ENCODE results near the gene IRF2.
A peak's percentile ranks its signal among the peaks of the same experiment; 100 is the strongest.
"Not testable (repeated sequence)": the region's sequence is repeated elsewhere in the genome, so short reads cannot be mapped to it uniquely, and the experiment has no call there.

Gene IRF2

GRCh38 chr4:184392748-184393559 is 81.4 kb downstream of the IRF2 start:
- DNase-seq, result peak in 2 of 56 donors; percentile 21 to 29

DNA sequence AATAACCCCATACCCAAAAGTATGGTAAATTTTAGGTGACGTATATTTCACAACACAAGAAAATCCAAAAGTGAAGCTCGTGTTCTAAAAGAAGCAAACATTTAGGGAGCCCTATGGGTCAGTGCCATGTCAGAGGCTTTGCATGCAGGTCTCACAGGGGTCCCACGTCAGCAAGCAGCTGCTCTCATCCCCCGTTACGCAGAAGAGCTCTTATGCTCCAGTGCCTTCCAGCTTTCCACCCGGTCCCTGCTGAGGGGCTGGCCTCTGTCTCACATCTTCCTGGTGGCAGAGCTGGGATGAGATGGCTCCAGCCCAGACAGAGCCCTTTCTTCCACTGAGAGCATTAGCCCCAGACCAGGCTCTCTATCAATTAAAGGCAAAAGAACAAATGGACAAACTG is 82.0 kb downstream of the IRF2 start:
- peak in 2 of 56 donors; percentile 15 to 21 for DNase-seq

GRCh38 chr4:184389978-184390900 is 84.1 kb downstream of the IRF2 start:
- DNase-seq, result no peak

GRCh38 chr4:184388106-184388505 is 86.2 kb downstream of the IRF2 start:
- DNase-seq, result no peak

DNA sequence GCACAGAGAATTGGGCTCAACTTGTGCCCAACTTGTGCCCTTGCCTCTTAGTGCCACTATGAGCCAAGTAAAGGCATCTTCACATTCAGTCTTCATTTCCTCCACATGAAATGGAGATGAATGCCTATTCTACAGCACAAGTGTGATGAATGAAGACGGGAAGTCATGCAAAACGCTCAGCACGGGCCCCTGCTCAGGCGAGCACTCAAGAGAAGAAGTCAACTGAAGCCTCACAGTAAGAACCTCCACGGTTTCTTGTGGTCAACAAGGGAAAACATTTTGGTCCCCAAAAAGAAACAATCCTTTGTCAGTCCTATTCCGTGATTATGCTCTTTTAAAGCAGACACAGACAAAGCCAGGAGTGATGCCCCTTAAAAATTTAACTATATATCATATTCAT is 87.0 kb downstream of the IRF2 start:
- DNase-seq, result no peak

DNA sequence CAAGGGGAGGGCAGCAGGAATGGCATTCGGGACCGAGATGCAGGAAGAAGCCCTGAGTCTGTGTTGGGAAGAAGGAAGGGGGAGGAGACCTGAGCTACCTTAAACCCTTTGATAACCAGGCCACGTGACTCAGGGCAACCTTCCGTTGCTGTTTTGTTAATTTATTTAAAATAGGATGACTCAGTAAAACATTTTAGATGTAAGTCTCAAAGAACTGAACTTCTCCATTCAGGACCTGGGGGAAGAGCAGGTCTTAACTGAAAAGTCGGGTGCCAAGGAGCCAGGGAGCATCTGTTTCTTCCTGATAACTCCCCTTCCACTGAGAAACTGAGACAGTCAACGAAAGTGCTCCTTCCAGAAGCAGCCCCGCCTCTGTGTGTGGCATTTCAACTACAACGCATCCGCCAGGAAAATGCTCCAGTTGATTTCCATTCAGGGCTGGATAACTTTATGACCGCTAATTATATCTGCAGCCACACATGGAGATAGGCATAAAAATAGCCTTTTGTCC is 88.0 kb downstream of the IRF2 start:
- DNase-seq, result no peak

- peak in 14 of 56 donors; percentile 10 to 49 (median 30) for DNase-seq
Measured at GRCh38 chr4:184385705-184386141, 88.6 kb downstream of the IRF2 start.

DNA sequence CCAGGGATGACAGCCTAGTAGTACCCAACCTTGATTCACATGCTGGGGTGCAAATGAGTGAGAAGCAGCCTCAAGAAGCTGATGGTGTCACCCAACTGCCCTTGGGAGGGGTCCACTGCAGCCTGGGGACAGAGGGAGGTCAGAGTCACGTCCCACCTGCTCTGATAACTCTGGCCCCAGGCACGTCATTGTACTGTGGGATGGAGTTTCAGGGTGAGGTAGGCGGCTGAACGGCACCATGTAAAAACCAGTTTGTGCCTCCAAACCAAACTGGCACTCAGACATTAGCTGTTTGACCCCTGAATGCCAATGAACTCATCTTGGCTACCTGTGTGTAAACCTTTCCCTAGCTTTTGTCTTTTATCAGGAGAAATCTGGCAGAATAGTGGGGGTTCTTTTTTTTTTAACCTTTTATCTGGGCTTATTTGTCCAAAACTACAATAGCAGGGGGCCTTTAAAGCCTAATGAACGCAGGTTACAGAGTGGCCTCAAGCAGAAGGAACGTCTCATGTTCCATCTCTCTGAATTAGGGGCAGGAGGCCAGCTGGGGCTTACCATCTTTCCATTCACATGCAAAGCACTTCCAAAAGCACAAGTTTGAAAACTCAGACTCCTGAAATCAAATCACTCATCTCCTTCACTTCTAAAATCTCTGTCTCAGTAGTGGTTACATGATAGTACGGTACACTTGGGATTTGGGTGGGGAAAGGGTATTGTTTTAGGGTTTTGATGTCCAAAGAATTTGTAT is 89.4 kb downstream of the IRF2 start:
- DNase-seq, result no peak

DNA sequence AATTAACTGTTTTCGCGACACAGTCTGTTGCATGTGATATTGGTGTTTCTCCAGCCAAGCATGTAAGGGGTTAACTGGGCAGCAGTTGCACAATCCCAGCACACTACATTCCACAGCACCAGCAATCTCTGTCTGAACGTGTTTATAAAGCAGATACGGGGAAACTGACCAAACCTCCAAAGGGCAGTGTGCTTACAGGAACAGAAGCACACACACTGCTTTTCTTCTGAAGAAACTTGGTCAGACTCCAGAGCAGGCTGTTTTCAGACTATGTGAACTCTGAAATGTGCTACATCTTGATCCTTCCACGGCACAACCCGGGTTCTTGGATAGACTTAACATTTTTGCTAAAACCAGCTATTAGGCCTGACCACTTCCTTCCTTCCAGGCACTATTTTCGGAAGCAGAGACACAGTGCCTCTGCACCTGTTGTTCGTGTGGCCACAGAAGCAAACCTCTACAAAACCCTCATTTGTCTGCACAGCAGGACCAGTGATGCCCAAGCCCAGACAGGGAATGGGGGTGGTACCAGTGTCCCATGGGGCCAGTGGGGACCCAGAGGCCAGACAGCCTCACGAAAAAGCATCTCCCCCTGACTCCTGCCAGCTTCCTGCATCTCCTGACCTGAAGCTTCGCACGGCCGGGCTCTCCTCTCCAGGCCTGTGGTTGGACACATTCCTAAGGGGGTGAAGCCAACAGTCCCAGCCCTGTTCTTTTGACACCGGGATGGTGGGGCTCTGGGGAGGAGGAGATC is 90.1 kb downstream of the IRF2 start:
- DNase-seq, result peak in 1 of 56 donors; percentile 39

DNA sequence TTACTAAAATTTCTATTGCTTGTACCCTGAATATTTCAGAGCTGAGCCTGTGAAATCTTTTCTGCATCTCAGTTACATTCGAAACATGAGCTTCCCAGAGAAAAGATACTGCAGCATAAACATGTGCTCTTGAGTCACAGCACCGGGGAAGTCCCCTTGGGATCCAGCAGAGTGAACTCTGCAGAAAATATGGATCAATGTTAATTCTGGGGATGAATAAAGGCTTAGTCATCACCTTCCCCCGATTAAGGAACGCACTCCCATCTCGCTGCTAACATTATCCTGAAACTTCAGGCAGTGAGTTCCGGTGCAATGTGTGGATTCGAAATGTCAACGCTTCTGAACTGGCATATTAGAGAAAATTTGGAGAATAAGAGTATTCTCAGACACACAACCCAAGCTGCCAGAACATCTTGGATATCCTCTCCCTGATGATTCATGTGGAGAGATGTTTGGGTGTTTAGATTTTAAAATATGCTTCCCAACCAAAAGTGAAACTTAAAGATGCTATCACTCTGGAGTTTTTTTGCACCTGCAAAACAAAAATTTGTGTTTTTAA is 90.8 kb downstream of the IRF2 start:
- DNase-seq, result peak in 20 of 56 donors; percentile 16 to 72 (median 42)

GRCh38 chr4:184382189-184382846 is 92.0 kb downstream of the IRF2 start:
- no peak for DNase-seq

DNA sequence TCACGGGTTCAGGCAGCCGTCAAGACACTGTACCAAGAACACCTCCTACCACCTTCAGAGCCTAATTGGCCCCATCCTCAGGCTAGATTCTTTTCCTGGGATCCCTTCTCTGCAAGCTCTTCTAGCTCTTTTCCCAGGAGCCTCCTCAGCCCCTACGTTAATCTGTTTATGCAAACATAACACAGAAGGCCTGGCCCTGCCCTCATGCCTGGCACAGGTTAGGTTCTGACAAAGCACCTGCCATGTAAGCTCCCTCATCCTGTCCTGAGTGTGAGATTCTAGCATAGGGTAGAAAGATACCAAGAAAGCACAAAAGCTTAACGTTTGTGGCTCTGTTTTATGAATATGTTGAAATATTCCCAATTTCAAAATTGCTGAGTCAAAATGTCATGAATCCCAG is 93.6 kb downstream of the IRF2 start:
- no peak for DNase-seq

GRCh38 chr4:184380214-184380613 is 94.1 kb downstream of the IRF2 start:
- not testable (repeated sequence) for DNase-seq

- no peak for DNase-seq
Measured at GRCh38 chr4:184376923-184377322, 97.4 kb downstream of the IRF2 start.

DNA sequence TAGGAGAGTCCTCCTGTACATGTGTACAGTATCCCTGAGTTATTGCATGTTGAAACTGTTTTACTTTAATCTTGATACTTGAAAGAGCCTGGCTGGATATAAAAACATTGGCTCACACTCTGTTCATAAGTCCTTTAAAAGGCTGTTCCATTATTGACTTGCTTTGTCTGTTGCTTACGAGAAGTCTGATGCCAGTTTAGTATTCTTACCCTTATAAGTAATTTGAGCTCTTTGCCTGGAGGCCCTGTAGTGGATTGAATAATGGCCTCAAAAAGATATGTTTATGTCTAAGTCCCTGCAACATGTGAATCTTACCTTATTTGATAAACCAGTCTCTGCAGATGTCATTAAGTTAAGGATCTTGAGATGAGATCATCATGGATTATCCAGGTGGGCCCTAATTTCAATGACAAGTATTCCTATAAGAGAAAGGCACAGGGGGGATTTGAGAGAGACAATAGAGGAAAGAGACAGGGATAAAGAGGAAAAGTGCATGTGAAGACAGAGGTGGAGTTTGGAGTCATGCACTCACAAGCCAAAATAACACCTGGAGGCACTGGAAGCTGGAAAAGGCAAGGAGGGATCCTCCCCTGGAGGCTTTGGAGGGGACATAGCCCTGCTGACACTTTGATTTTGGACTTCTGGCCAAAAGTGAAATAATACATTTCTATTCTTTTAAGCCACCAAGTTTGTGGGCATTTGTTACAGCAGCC is 98.1 kb downstream of the IRF2 start:
- DNase-seq, result no peak

DNA sequence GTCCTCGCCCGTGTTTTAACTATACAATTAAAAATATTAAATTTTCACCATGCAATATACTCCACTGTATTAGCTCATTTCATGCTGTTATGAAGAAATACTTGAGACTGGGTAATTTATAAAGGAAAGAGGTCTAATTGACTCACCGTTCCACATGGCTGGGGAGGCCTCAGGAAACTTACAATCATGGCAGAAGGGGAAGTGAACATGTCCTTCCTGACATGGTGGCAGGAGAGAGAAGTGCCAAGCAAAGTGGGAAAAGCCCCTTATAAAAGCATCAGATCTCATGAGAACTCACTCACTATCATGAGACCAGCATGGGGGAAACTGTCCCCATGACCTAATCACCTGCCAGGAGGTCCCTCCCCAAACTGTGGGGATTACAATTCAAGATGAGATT is 98.7 kb downstream of the IRF2 start:
- DNase-seq, result not testable (repeated sequence)

- DNase-seq, result no peak
Measured at GRCh38 chr4:184375027-184375426, 99.3 kb downstream of the IRF2 start.

DNA sequence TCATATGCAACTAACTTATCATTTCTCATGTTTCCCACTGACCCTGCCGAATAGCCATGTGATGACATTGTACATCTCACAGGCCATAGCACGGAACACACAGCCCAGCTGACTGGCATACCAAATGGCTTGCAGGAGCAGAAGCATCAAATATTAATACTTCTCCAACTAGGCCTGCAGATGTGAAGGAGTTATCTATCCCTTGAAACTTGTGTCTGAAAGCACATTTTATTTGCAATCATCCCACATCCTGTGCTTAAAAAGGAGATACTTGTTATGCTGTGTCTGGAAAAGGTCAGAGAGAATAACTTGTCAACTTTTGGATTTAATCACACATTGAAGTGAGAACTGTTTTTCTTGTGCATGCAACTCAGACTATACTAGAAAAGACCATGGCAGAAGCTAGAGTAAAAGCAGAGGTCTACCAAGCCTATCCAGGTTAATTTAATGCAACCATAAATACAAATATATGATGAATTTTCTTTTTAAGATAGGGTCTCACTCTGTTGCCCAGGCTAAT is 100.4 kb downstream of the IRF2 start:
- DNase-seq, result no peak

- DNase-seq, result no peak
Measured at GRCh38 chr4:184371390-184371787, 103.0 kb downstream of the IRF2 start.
